ENCODE results near the gene C9orf57.
"Not testable (repeated sequence)": the region's sequence is repeated elsewhere in the genome, so short reads cannot be mapped to it uniquely, and the experiment has no call there.

C9orf57 gene

GRCh38 chr9:72023596-72023995 lies 36.8 kb downstream of the C9orf57 start:
- DNase-seq (ENCODE audit: low read depth) = no peak

GRCh38 chr9:72022841-72023240 lies 37.6 kb downstream of the C9orf57 start:
- DNase-seq (ENCODE audit: low read depth) = peak; percentile 66

DNA sequence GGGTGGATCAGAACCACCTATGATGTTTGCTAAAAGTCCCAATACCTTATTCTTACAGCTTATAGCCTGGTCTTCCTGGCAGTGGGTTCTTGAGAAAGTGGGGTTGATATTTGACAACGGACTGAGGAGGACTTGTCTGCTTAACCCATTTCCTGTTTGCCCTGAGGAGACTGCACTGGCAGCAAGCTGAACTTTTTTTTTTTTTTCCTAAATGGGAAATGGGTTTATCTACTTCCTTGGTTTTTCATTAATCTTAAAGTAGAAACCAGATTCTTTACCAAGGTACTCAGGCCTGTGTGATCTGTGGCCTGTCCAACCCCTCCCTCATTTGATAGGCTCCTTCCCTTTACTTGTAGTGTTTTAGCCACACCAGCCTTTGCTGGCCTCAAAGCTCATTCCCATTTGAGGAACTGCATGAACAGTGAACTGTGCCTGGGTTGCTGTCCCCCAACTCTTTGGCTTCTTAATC lies 47.1 kb downstream of the C9orf57 start:
- no peak for DNase-seq (ENCODE audit: low read depth)

DNA sequence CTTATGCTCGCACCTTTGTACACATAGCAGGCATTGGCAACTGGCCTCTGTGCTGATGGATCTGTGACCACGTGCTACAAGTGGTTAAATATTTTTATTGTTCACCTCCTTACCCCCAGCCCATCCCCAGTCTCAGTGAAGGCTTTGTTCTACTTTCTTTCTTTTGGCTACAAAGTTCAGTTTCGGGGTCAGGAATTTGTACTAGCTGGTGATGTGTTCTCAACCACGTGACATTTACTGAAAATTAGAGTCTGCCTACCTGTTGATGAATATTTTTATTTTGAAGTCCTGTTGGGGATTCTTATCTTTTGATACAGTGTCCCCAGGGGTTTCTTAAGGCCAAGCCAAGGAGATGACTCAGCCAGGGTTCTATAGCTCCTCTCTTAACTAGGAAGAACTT lies 47.8 kb downstream of the C9orf57 start:
- DNase-seq (ENCODE audit: low read depth) = no peak

- not testable (repeated sequence) for DNase-seq (ENCODE audit: low read depth)
Observed at GRCh38 chr9:72007726-72008125, 52.7 kb downstream of the C9orf57 start.

DNA sequence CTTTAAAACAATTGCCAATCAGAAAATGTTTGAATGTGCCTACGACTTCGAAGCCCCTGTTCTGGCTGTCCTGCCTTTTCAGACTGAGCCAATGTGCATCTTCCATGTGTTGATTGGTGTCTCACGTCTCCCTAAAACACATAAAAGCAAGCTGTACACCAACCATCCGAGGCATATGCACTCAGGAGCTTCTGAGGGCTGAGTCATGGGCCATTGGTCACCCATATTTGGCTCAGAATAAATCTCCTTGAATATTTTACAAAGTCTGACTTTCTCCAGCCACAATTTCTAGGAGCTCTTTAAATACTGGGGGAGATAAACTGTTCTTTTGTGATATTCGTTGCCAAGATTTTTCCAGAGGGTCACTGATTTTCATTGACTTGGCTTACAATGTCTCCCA lies 53.9 kb downstream of the C9orf57 start:
- no peak for DNase-seq (ENCODE audit: low read depth)

- no peak for DNase-seq (ENCODE audit: low read depth)
Observed at GRCh38 chr9:72005451-72005850, 55.0 kb downstream of the C9orf57 start.
